ENCODE results near the gene VEPH1.

VEPH1 gene

GRCh38 chr3:157429708-157430107, 73.5 kb downstream of the VEPH1 start:
- DNase-seq (ENCODE audit: low read depth in 3 of 3): no peak

DNA sequence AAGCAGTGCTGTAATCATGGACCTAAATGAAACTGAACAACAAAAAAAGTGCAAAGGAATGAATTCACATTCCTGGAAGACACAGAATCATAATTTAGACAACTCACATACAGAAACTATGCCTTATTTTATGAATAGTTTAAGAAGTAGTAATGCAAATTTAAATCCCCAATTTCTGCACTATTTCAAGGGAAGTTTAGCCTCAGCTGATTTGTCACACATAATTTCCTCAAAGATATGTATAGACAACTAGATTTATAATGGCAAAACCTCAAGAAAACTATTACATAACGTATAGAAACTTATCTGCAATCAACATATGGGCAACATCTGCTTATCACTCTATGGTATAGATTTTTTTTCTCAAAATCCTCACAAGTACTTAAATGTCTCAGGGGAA, 74.4 kb downstream of the VEPH1 start:
- DNase-seq (ENCODE audit: low read depth in 3 of 3): no peak

GRCh38 chr3:157427901-157428300, 75.3 kb downstream of the VEPH1 start:
- DNase-seq (ENCODE audit: low read depth in 3 of 3): no peak

DNA sequence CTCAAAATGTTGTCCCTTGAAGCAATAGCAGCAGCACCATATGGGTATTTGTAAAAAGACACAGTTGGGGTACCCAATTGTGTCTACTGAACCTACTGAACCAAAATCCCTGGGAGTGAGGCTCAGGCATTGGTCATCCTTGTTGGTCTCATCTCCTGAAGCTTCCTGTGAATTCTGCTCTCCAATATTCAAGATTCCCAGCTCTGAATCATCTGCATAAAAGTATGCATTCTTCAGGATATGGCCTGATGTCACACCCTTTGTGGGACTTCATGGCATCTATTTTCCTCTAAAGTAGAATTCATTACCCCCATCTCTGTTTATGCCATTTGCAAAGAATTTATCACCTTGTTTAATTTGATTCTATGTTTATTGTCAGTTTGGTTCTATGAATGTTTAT, 79.9 kb downstream of the VEPH1 start:
- DNase-seq (ENCODE audit: low read depth in 3 of 3): no peak

- DNase-seq (ENCODE audit: low read depth in 3 of 3): no peak
These were observed 82.5 kb downstream of the VEPH1 start for GRCh38 chr3:157420606-157421130.

GRCh38 chr3:157418104-157418503, 85.1 kb downstream of the VEPH1 start:
- DNase-seq (ENCODE audit: low read depth in 3 of 3): no peak

GRCh38 chr3:157417247-157417646, 86.0 kb downstream of the VEPH1 start:
- no peak for DNase-seq (ENCODE audit: low read depth in 3 of 3)

DNA sequence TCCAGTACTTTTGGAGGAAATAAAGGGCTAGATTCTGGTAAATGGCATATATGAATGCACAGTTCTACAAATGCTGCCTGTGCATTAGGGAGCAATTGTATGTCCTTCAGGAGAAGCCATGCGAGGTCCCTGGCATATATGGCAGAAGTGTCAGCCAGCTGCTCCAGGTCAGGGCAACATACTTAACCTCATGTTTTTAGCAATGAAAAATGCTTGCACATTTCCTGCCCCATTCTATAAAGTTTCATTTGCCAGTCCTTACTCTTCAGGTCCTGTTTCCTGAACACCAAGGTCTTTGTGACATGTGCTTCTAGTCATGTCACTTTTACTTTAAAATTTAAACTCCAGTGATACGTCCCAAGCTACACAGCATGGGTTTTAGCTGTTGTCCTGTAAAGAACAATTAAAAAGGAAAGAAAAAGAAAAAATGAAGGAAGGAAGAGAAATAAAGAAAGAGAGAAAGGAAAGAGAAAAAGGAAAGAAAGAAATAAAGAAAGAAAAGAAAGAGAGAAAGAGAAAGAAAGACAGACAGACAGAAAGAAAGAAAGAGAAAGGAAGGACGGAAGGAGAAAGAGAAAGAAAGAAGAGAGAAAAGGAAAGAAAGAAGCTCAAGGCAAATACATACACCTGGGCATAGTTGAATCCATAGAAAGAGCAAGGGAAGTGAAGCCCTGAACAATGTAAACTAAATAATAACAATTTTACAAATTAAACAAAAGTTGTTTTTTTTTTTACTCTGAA, 86.7 kb downstream of the VEPH1 start:
- DNase-seq (ENCODE audit: low read depth in 3 of 3): no peak

DNA sequence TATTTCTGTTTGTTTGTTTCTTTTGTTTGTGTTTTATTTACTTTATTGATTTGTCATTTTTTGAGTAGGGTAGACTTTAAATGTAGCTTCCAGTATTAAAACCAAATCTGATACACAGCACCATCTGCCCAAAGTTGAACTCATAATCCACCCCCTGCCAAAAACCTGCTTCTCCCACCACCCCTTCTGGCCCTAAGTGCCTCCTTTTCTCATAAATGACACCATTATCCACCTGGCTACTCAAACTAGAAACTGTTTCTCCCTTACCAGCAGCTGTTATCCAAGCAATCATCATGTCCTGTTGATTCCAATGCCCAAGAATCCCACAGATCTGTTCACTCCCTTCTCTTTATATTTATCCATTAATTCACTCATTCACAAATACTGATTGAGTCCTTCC, 88.4 kb downstream of the VEPH1 start:
- no peak for DNase-seq (ENCODE audit: low read depth in 3 of 3)

GRCh38 chr3:157412323-157412855, 90.8 kb downstream of the VEPH1 start:
- no peak for DNase-seq (ENCODE audit: low read depth in 3 of 3)

DNA sequence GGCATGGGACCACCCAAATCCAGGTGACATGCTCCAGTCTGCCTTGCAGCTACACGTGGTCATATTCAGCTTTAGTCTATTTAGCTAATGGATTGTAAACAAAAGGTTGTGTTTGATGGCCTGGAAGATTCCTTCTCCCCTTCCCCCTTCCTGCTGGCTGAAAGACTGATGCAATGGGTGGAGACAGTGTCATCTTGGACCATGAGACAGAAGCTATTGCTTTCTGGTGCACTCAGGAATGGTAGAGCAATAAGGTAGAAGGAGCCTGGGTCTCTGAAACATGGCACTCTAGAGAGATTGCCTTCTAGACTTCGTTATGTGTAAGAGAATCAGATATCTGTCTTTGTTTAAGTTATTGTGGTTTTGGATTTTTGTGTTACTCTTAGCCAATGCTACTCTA, 92.3 kb downstream of the VEPH1 start:
- DNase-seq (ENCODE audit: low read depth in 3 of 3): no peak

DNA sequence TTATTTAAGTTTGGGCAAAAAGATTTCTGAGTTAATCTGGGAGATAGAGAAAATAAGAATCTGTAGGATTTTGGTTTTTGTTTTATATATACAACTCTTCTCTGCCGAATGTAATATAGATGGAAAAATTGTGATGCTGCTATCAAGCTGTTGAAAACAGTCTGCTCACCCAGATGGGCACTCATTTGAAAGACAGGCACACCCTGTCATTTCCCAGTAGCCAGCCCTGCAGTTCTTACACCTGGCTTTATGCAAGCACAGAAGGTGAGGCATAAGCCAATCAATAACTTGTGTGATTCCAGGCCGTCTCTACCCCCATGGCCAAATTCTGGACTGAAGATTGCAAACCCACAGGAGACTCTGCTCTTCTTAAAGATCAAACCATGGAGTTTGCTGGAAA, 93.7 kb downstream of the VEPH1 start:
- no peak for DNase-seq (ENCODE audit: low read depth in 3 of 3)

DNA sequence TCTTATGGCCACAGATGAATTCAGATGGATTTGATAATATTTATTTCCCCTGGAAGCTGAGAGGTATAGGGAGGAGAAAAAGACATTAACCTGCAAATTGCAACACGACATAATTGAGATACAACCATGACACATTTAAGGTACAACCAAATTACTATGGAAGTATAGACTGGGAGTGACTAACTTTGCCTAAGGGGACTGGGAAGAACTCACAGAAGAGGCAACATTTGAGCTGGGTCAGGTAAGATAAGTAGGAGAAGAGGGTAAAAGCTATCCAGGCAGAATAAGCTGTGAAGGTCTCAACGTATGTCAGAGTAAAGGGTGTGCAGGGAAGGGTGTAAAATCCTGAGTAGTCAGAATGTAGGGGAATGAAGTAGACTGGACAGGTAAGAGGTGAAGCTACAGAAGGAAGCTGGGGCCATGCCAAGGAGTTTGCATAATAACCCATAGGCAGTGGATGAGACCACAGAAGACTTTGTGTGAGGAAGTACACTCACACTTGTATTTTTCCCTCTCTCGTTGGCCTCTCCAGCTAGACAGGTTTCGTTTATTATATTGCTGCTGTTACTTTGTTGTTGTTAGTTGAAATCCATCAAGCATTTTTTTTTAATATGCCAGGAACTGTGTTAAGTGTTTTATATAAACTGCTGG, 94.6 kb downstream of the VEPH1 start:
- no peak for DNase-seq (ENCODE audit: low read depth in 3 of 3)

DNA sequence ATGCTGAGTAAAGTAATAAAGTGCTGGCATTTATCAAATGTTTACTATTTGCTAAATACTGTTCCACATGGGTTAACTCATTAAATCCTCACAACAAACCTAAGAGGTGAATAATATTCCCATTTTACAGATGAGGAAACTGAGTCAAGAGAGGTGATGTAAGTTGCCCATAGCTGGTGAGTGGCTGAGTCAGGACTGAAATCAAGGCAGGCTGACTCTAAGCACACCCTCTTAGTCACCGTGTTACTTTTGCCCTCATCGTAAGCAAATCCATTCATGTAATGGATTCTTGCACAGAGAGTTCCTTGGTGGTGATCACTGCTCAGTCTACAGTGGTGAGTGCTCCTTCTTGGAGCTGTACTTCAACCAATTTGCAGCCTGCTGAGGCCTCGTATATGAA, 95.4 kb downstream of the VEPH1 start:
- DNase-seq (ENCODE audit: low read depth in 3 of 3): no peak

- DNase-seq (ENCODE audit: low read depth in 3 of 3): no peak
These were observed 96.8 kb downstream of the VEPH1 start for GRCh38 chr3:157406394-157406793.

- no peak for DNase-seq (ENCODE audit: low read depth in 3 of 3)
These were observed 97.8 kb downstream of the VEPH1 start for GRCh38 chr3:157405457-157405856.

DNA sequence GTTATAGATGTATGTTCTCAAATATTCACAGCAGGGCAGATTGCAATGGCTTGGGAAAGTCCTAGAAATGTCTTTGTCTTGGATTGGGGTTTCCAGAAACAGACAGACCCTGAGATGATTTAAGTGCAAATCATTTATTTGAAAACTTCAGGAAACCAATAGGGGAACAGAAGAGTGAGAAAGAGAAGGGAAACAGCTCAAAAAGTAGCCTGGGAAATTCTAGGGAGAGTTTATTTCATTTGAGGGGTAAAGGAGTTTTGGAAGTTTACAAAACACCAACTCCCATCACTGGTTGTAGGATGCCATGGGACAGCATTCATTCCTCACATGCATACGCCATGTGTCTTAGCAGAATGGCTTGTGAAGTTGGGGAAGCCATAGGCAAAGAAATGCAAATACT, 98.8 kb downstream of the VEPH1 start:
- no peak for DNase-seq (ENCODE audit: low read depth in 3 of 3)

- DNase-seq (ENCODE audit: low read depth in 3 of 3): no peak
These were observed 104.6 kb downstream of the VEPH1 start for GRCh38 chr3:157398598-157398997.

DNA sequence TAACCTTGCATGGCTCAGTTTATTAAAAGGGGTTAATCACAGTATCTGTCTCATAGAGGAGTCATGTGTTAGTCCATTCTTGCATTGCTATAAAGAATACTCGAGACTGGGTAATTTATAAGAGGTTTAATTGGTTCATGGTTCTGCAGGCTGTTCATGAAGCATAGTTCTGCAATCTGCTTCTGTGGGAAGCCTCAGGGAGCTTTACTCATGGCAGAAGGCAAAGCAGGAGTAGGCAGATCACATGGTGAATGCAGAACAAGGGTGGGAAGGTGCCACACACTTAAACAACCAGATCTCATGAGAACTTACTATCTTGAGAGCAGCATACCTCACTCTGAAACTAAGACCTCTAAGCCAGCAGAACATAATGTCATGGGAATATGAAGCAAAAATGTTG, 108.8 kb downstream of the VEPH1 start:
- DNase-seq (ENCODE audit: low read depth in 3 of 3): no peak

GRCh38 chr3:157393113-157393512, 110.1 kb downstream of the VEPH1 start:
- no peak for DNase-seq (ENCODE audit: low read depth in 3 of 3)

- DNase-seq (ENCODE audit: low read depth in 3 of 3): no peak
These were observed 111.1 kb downstream of the VEPH1 start for GRCh38 chr3:157392104-157392503.

- no peak for DNase-seq (ENCODE audit: low read depth in 3 of 3)
These were observed 112.3 kb downstream of the VEPH1 start for GRCh38 chr3:157390713-157391515.
